Vagina (tissue), 2 donors: ENCODE data around the gene IL23A.

Source experiments
- CTCF ChIP-seq, 3 experiments: fragments of 450-650 bp in 2 of 3; fragments of 200-600 bp in 1 of 3; sonication (generic) in 1 of 3; IDR thresholded peaks; one replicate each; pipeline ENCODE4 v1.5.1; 2017 to 2019; ENCODE audit warnings: antibody characterized with exemption in 3 of 3, mild to moderate bottlenecking in 2 of 3, moderate library complexity in 2 of 3
- POLR2A ChIP-seq, 2 donors: fragments of 450-650 bp; IDR thresholded peaks; one replicate each; pipeline ENCODE4 v1.6.1; 2017; ENCODE audit warnings: antibody characterized with exemption in 2 of 2, mild to moderate bottlenecking in 2 of 2, moderate library complexity in 2 of 2
- POLR2AphosphoS5 ChIP-seq, 2 donors: sonication (generic); formaldehyde crosslinking; IDR thresholded peaks; one replicate each; pipeline ENCODE4 v1.9.0; 2017; ENCODE audit warnings: antibody characterized with exemption in 2 of 2, mild to moderate bottlenecking in 2 of 2, low read depth in 1 of 2; ENCODE audit not compliant: insufficient read depth in 1 of 2

- no peak for TF ChIP-seq POLR2AphosphoS5 (IDR thresholded peaks at IDR 0.05; ENCODE audit: insufficient read depth in 1 of 2, low read depth in 1 of 2)
- no peak for TF ChIP-seq CTCF (IDR thresholded peaks at IDR 0.05)
- TF ChIP-seq POLR2A (IDR thresholded peaks at IDR 0.05): no peak
Observed at GRCh38 chr12:56326126-56326525, 12.6 kb upstream of the IL23A start.
